H7 (cell line): ENCODE data around the gene KLHL35. TPM values are rescaled to one million over a fixed set of nuclear protein-coding genes. Genes with fewer than 3 reads are reported as not detected.

Experiments used
- DNase-seq: peaks from one replicate; pipeline ENCODE4 v3.0.0; 2012
- H3K27me3 ChIP-seq: 2 replicates; pipeline ENCODE4 v1.6.0; 2011; ENCODE audit warnings: mild to moderate bottlenecking, low read length; ENCODE audit not compliant: control insufficient read depth, insufficient read depth
- H3K36me3 ChIP-seq: replicated peaks from 2 replicates; pipeline ENCODE4 v1.5.1; 2011; ENCODE audit warnings: low read length; ENCODE audit not compliant: control insufficient read depth, insufficient read depth
- H3K4me3 ChIP-seq: 2 replicates; pipeline ENCODE4 v1.5.1; 2011; ENCODE audit warnings: low read depth, mild to moderate bottlenecking, control low read depth, low read length, moderate library complexity; ENCODE audit not compliant: insufficient read depth
- total RNA-seq: library from RNA; depleted of rRNA; stranded (reverse); fragments of >200 nt; shearing (Covaris generic); gene quantifications from 2 replicates; pipeline ENCODE4 v1.2.3, GENCODE V29; 2014

Gene KLHL35
- total RNA-seq, 1 experiment from 2014 or later, result 1.2 TPM

GRCh38 chr11:75473684-75474083 is 40.7 kb upstream of the KLHL35 start:
- Histone ChIP-seq H3K36me3 (no peaks in the 10 kb centered on the region), H3K4me3 (no peak overlapping the region), H3K27me3 (no peaks in the 10 kb centered on the region)
- no peak for DNase-seq

DNA sequence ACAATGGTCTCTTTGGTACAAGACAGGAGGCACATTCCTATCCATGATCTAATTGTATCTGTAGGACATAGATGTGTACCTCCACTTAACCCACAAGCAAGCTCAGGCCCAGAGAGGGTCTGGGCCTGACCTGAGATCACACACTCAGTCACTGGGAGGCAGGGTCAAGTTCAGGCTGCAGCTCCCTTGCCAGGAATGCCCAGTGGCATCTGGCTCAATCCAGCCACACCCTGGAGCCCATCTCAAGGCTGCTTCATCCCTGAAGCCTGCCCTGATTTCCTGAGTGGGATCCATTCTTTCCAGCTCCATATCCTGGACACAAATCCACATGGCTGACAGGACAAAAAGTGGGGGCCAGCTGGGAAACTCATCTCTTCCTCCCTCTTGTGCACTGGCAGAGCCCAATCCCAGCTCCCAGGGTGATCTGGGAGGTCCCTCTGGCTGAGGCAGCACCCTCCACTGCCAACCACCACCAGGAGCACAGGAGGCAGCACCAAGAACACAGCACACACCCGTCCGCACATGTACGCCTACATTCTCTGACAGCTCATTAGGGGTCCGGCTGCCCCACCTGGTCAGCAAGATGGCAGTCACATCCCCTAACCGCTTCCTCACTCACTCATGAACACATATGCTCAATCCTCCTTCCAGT is 39.2 kb upstream of the KLHL35 start:
- Histone ChIP-seq H3K36me3 (no peaks in the 10 kb centered on the region), H3K27me3 (no peaks in the 10 kb centered on the region), H3K4me3 (no peak overlapping the region)
- no peak for DNase-seq

DNA sequence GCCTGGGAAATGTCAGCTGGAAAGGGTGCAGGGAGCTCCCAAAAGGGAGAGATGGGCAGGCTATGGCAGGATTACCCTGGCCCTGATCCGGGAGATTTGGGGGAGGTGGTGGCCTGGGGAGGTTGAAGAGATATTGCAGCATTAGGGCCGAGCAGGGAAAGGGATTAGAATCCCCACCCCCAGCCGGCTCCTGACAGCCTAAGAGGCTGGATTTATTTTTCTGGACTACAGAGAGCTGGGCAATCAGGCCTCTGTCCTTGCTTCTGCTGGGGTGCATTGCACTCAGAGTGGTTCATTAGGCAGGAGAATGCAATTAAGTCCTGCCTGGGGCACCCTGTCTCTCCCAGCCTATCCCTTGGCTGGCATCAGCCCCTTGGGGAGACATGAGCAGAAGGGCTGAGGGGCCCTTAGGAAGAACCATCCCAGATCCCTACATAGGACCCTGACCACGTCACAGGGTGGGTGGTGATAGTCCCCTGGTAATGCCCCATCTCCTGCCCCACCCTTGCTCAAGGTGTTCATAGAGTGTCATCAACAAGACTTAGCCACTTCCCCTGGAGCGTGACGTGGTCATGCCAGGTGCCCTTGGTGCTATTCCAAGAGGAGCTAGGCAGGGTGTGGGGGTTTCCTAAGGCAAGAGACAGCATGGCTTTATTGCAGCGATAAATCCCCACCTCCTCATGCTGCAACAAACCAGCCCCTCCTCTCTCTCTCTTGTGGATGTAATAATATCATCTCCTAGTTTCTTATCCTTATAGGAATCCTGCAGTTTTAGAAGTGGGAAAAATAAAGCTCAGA is 38.4 kb upstream of the KLHL35 start:
- DNase-seq, result no peak
- Histone ChIP-seq H3K4me3 (no peak overlapping the region), H3K27me3 (no peaks in the 10 kb centered on the region), H3K36me3 (no peaks in the 10 kb centered on the region)

DNA sequence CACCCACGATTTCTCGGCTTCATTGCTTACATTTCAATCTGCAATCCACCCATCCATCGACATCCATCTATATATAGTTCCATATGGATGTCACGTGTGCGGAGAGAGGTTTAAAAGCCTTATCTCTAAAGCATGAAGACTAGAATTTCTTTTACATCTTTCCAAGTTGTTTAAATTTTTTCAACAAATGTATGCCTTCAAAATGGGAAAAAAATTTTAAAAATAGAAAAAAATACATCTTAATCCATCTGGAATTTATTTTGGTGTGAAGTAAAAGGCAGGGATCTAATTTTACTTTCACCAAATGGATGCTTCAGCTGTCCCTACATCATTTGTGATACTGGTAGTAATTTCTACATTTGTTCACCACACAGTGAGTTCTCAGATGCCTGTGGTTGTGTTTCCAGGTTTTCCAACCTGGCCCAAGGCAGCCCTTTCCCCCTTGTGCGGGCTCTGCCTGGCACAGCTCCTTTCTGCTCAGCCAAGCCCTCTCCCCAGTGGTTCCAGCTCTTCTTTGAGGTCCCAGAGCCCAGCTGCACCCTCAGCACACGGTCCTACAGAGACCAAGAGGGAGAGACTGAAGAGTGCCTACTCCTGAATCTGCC is 37.6 kb upstream of the KLHL35 start:
- H3K27me3 ChIP-seq, result no peaks in the 10 kb centered on the region
- DNase-seq, result no peak
- no peaks in the 10 kb centered on the region for H3K36me3 ChIP-seq
- H3K4me3 ChIP-seq, result no peak overlapping the region

- Histone ChIP-seq H3K36me3 (no peaks in the 10 kb centered on the region), H3K27me3 (no peaks in the 10 kb centered on the region), H3K4me3 (no peak overlapping the region)
- DNase-seq, result no peak
These were observed 36.9 kb upstream of the KLHL35 start for GRCh38 chr11:75469785-75470405.

GRCh38 chr11:75468534-75469340 is 35.7 kb upstream of the KLHL35 start:
- H3K36me3 ChIP-seq, result no peaks in the 10 kb centered on the region
- no peaks in the 10 kb centered on the region for H3K27me3 ChIP-seq
- H3K4me3 ChIP-seq, result no peak overlapping the region
- DNase-seq, result peak; percentile 67

DNA sequence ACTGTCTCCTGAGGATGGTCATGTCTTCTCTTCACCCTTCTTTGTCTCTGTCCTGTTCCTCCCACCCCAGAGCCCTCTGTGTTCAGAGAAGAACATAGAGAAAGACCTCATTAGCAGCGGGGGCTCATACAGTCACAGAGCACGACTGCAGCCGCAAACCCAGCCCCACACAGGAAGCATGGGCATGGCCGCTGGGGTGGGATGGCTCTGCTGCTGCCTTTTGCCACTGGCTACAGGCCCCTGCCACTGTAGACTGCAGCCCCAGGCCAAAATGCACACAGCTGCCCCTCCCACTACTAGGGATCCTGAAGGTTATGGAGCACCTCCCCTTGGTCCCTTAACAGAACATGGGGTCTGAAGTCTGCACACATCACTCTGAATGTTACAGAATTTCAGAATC is 34.9 kb upstream of the KLHL35 start:
- no peak overlapping the region for H3K4me3 ChIP-seq
- H3K27me3 ChIP-seq, result no peaks in the 10 kb centered on the region
- DNase-seq, result no peak

GRCh38 chr11:75467311-75467710 is 34.3 kb upstream of the KLHL35 start:
- DNase-seq, result no peak
- Histone ChIP-seq H3K27me3 (no peaks in the 10 kb centered on the region), H3K4me3 (no peak overlapping the region), H3K36me3 (no peaks in the 10 kb centered on the region)

More for the DNA sequence above, 34.9 kb upstream of the KLHL35 start:
- H3K36me3 ChIP-seq, result no peaks in the 10 kb centered on the region

- Histone ChIP-seq H3K27me3 (no peaks in the 10 kb centered on the region), H3K36me3 (no peaks in the 10 kb centered on the region), H3K4me3 (no peak overlapping the region)
- DNase-seq, result peak; percentile 74
These were observed 32.9 kb upstream of the KLHL35 start for GRCh38 chr11:75465701-75466531.

DNA sequence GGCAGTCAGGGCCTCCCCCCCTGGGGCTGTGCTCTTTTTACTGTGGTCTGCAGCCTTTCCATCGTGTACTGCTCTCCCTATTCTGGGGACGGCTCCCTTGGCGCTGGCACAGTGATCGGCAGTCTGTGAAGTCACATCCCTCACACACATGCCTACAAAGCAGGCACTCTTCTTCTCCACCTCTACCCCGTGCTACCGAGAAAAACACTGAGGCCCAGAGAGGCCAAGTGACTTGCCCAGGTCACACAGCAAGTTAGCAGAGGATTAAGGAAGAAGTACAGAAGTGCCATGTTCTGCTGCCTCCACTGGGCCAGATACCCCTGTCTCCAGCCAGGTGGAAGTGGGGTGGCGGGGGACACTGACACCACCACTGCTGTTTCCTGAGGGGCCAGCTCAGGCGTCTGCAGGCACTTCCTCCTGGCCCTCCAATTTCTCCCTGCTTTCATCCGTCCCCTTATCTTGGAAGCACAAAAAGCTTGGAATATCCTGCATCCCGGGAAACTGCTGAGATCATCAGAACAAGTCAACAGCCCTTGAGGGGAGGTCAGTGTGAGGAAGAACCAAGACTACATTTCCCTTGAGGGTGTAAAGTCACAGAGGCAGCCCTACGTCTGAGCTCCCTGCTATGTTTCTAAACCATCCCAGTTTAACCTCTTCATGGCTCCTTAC is 30.2 kb upstream of the KLHL35 start:
- Histone ChIP-seq H3K4me3 (no peak overlapping the region), H3K27me3 (no peaks in the 10 kb centered on the region), H3K36me3 (no peaks in the 10 kb centered on the region)
- no peak for DNase-seq

DNA sequence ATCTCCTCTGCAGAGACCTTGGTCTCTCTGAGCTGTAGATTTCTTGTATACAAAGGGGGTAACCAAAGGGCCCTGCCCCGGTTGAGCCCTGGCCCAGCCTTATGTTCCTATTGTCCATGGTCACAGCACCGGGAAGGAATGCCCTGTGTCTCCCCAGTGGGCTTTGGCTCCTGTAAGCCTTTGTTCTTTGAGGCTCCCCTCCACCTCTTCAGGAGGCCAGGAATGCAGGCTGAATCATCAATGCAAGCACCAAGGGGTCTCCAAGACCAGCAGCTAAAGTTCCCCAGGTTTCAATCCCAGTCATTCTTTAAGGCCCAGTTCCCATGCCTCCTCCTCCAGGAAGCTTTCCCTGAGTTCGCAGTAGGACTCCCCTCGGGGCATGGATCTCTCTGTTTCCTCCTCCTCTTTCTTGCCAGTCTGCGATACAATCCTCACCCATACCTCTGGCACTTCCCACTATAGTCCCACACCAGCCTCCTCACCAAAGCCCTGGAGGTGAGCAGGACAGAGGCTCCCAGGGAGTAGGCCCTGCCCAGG is 29.2 kb upstream of the KLHL35 start:
- DNase-seq, result peak; percentile 72
- no peaks in the 10 kb centered on the region for H3K36me3 ChIP-seq
- no peaks in the 10 kb centered on the region for H3K27me3 ChIP-seq
- no peak overlapping the region for H3K4me3 ChIP-seq

DNA sequence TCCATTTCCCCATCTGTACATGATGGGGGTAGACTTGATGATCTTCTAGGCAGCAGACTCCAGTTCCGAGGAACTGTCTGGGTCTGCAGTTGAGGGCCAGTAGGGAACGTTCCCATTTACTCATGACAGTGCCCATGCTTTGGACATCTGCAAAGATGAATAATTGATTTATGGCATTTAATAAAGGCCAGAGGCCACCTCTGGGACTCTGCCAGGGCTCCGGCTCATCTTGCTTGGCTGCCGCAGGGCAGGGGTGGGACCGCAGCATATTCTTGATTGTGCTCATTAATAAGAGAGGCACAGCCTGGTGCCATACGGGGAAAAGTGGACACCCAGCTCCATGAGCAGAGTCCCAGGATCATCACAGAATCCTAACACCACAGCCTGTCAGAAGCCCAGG is 28.1 kb upstream of the KLHL35 start:
- Histone ChIP-seq H3K4me3 (no peak overlapping the region), H3K27me3 (no peaks in the 10 kb centered on the region), H3K36me3 (no peaks in the 10 kb centered on the region)
- DNase-seq, result no peak

DNA sequence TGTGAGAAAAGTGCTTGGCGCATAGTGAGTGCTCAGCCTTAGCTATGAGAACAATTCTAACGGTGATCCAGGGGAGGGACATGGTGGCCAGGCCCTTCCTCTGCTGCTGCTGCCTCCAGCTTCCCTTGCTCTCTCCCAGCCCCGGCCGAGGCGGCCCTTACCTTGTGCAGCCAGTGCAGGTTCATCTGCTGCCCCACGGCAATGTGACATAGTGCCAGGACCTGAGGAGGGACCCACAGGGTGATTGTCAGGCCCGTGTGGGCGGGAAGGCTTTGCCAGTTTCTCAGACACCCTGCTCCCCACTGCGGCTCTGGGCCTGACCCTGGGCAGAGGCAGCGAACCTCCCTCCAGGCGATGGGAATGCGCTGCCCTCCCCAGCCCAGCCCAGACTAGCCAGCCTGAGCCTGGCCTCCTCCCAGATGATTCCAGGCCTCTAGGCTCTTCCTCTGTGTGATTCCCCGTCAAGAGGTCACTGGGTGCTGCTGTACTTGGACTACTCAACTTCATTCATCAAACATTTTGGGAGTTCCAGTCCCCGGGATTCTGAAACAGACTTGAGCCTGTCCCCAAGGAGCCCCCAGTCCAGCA is 23.7 kb upstream of the KLHL35 start:
- Histone ChIP-seq H3K27me3 (no peaks in the 10 kb centered on the region), H3K4me3 (no peak overlapping the region), H3K36me3 (no peaks in the 10 kb centered on the region)
- no peak for DNase-seq
